ENCODE results near the gene RPL10A.

The RPL10A gene

GRCh38 chr6:35493307-35493983, 25.2 kb downstream of the RPL10A start:
- DNase-seq = no peak

GRCh38 chr6:35494161-35494563, 26.0 kb downstream of the RPL10A start:
- DNase-seq = no peak

- no peak for DNase-seq
Observed at GRCh38 chr6:35495258-35496035, 27.2 kb downstream of the RPL10A start.

GRCh38 chr6:35496036-35496840, 28.0 kb downstream of the RPL10A start:
- no peak for DNase-seq

GRCh38 chr6:35496841-35497570, 28.8 kb downstream of the RPL10A start, which contains the start of gene TEAD3:
TEAD3 (minus strand) TSS chr6:35497079.
- DNase-seq = peak; percentile 88

- peak; percentile 91 for DNase-seq
Observed at GRCh38 chr6:35497571-35498421, 29.6 kb downstream of the RPL10A start.

GRCh38 chr6:35498422-35499067, 30.3 kb downstream of the RPL10A start:
- DNase-seq = no peak

- DNase-seq = no peak
Observed at GRCh38 chr6:35499372-35499771, 31.2 kb downstream of the RPL10A start.

GRCh38 chr6:35500782-35501181, 32.6 kb downstream of the RPL10A start:
- DNase-seq = no peak

GRCh38 chr6:35501784-35502183, 33.6 kb downstream of the RPL10A start:
- DNase-seq = no peak

GRCh38 chr6:35503534-35503933, 35.3 kb downstream of the RPL10A start:
- no peak for DNase-seq

GRCh38 chr6:35505999-35506412, 37.8 kb downstream of the RPL10A start:
- no peak for DNase-seq

- no peak for DNase-seq
Observed at GRCh38 chr6:35506536-35506935, 38.3 kb downstream of the RPL10A start.

GRCh38 chr6:35507221-35507620, 39.0 kb downstream of the RPL10A start:
- no peak for DNase-seq

- DNase-seq = no peak
Observed at GRCh38 chr6:35508027-35508426, 39.8 kb downstream of the RPL10A start.

- no peak for DNase-seq
Observed at GRCh38 chr6:35508542-35508941, 40.3 kb downstream of the RPL10A start.

GRCh38 chr6:35510916-35511561, 42.8 kb downstream of the RPL10A start:
- no peak for DNase-seq

- no peak for DNase-seq
Observed at GRCh38 chr6:35511562-35511941, 43.4 kb downstream of the RPL10A start.

GRCh38 chr6:35512006-35512405, 43.8 kb downstream of the RPL10A start:
- no peak for DNase-seq

GRCh38 chr6:35512740-35513139, 44.5 kb downstream of the RPL10A start, which contains the start of gene TULP1:
TULP1 (minus strand) TSS chr6:35512896; CDS start chr6:35512858, 38 bp downstream.
- no peak for DNase-seq

GRCh38 chr6:35514587-35514986, 46.4 kb downstream of the RPL10A start:
- no peak for DNase-seq

Data from left hindlimb (tissue), 1 donor.